HAP-1 (cell line): Measurements from ENCODE around the gene EPHX1.
"Not testable (repeated sequence)": the region's sequence is repeated elsewhere in the genome, so short reads cannot be mapped to it uniquely, and the experiment has no call there.

ENCODE experiments used
- DNase-seq, 2 experiments: peaks; one replicate each; pipeline ENCODE4 v3.0.0-alpha.2; 2016 to 2020; ENCODE audit warnings: low spot score in 2 of 2
- H3K27me3 ChIP-seq: fragments of 250-450 bp; sonication (Bioruptor Pico); 2 replicates; pipeline ENCODE4 v1.5.1; 2020; ENCODE audit warnings: low read depth, mild to moderate bottlenecking, moderate library complexity
- H3K36me3 ChIP-seq: fragments of 250-450 bp; sonication (Bioruptor Pico); replicated peaks from 2 replicates; pipeline ENCODE4 v1.5.1; 2020; ENCODE audit warnings: mild to moderate bottlenecking
- H3K4me1 ChIP-seq: fragments of 250-450 bp; sonication (Bioruptor Pico); 2 replicates; pipeline ENCODE4 v1.5.1; 2020; ENCODE audit warnings: mild to moderate bottlenecking
- H3K4me3 ChIP-seq: fragments of 250-450 bp; sonication (Bioruptor Pico); 2 replicates; pipeline ENCODE4 v1.5.1; 2020; ENCODE audit warnings: mild to moderate bottlenecking, moderate library complexity
- H3K9me3 ChIP-seq: fragments of 250-450 bp; sonication (Bioruptor Pico); 2 replicates; pipeline ENCODE4 v1.5.1; 2020; ENCODE audit warnings: mild to moderate bottlenecking, moderate library complexity
- in situ Hi-C: fragments of 300-500 bp; cut with MboI; formaldehyde crosslinking; loops from 3 replicates; pipeline ENCODE4 v1.14.3; 2020; ENCODE audit warnings: low sequenced_read_pairs, inconsistent platforms, mixed read lengths

Gene EPHX1

DNA sequence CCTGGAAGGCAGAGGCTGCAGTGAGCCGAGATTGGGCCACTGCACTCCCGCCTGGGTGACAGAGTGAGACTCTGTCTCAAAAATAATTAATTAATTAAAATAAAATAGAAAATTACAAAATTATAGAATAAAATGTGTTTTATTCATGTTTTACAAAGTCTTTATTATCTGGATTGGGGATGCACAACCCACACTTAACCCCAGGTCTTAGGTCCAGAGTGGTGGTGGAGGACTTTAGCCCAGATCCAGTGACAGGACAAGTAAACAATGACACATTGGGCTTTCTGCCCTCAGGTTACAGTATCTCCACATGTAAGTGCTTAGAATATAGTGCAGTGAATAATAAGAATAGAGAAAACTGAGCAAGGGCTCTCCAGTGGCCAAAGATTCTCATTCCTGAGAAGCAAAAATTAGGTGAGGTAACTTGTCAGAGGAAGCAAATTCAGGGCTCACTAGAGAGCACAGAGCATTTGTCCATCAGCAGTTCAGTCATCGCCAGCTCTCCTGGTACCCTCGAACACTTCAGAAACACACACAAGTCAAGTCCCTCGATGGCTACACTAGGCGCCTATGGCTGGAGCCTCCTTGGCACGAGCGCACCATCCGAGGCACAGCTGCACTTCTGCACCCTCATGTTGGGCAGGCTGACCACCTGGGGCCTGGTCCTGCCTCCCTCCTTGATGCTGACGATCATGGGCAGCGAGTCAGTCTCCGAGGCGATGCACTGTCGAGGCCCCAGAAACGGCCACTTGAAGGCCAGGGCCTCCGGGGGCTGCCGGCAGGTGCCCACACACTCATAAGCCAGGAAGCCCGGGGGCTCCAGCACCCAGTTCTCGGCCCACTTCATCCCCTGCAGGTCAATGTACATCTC is 76.5 kb downstream of the EPHX1 start:
- Histone ChIP-seq H3K36me3 (no peaks in the 10 kb centered on the region), H3K27me3 (no peaks in the 10 kb centered on the region), H3K4me3 (no peak overlapping the region), H3K4me1 (peaks cover 1% of the 10 kb centered on the region), H3K9me3 (no peaks in the 10 kb centered on the region)
- no peak for DNase-seq
- in situ Hi-C loops: no loop called here

DNA sequence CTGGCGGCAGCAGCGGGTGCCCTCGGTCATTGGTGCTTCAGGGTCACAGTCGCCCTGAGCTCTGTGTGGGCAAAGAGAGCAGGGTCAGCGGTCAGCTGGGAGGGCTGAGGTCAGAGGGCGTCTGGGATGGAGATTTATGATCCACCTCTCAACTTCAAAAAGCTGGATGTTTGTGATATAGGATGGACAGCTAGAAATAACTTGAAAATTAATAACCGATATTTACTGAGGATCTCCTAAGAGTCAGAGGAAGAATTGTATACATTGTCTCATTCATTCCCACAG is 77.0 kb downstream of the EPHX1 start:
- Histone ChIP-seq H3K4me3 (no peak overlapping the region), H3K36me3 (no peaks in the 10 kb centered on the region), H3K9me3 (no peaks in the 10 kb centered on the region), H3K4me1 (no peaks in the 10 kb centered on the region; the same call in 1 of the 2 replicates), H3K27me3 (no peaks in the 10 kb centered on the region)
- in situ Hi-C loops: no loop called here
- no peak for DNase-seq

DNA sequence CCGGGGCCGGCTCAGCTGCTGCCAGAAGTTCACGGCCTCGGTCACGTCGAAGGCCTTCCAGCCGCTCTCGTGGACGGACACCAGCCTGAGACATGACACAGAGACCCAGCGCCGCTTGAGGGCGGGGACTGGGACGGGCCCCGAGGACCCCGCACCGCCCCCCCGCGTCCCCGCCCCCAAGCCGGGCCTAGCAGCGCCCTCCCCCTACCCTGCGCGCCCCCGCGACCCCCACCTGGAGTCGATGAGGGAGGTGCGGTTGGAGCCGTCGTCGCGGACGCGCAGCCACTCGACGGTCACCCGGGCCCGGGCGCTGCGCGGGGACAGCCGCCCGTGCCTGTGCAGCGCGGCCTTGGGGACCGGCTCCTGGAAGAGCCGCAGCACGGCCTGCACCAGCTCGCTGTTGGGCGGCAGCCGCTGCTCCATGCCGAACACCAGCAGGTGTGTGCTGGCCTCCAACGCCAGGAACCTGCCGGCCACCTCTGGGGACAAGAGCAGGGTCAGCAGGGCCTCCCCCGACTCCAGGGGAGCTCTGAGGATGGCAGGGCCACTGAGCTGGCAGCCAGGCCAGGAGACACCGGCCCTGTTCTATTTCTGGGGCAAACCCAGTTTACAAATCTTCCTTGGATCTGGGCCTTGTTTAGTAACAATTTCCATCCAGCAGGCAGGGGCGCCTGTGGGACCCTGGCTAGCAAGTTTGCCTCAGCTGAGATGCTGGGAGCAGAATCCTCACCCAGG is 77.8 kb downstream of the EPHX1 start:
- in situ Hi-C loops, DNase-seq: not testable (repeated sequence)

DNA sequence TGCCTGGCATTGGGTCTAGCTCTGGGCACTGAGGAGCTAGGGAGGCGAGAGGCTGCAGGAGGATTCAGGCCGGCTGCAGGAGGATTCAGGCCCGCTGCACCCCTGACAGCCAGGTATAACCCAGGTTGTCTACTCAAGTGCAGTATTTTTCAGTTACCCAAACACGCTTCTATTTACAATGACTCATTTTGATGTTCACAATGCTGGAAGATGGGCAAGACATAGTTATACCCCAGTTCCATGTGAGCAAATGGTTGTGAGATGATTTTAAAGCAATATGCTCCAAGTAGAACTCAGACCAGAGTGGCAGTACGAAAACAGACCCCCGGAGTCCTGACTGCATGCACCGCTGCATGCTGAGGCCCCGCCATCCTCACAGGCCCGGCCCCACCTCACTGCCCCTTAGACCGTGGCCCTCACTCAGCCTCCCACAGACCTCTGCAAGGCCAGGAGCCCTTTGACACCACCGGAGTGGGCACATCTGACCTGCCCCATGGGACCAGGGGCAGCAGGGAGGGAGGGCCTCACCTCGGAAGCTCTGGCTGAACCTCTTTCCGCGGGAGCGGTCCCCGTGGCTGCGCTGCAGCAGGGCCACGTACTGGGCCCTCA is 78.5 kb downstream of the EPHX1 start:
- in situ Hi-C loops: no loop called here
- Histone ChIP-seq H3K9me3 (no peaks in the 10 kb centered on the region), H3K4me3 (no peak overlapping the region), H3K27me3 (no peaks in the 10 kb centered on the region), H3K4me1 (no peaks in the 10 kb centered on the region; the same call in 1 of the 2 replicates), H3K36me3 (no peaks in the 10 kb centered on the region)
- DNase-seq: no peak

More for the DNA sequence above, 77.8 kb downstream of the EPHX1 start:
- H3K27me3 ChIP-seq, H3K36me3 ChIP-seq, H3K9me3 ChIP-seq, H3K4me1 ChIP-seq, H3K4me3 ChIP-seq: not testable (repeated sequence)

DNA sequence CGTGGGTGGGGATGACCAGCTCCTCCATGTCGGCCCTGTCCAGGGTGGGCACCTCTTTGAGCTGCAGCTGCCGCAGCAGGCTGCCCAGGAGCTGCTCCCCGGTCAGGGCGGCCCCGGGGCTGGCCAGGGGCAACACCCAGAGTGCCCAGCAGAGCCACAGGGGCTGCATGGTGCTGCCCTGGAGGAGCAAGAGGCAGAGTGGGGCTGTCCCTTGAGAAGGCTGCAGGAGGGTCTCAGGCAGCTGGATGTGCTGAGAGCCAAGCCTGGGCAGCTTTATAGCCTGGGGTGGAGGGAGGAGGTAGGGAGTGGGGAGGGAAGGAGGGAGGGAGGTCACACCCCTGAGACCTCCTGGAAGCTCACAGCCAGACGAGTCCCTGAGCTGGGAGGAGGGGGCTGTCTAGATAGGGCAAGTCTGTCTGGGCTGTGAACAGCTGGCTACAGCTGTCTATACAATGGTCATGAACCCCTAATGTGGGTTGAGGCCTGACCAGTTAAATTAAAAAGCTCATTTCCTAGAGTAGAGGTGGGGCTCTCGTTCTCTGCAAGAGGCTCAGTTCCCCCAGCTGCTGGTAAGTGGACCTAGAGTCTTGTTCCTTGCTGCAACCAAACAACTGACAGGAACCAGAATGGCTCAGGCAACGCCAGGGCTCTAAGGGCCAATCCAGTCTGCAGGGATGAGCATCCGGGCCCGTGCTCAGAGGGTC is 79.1 kb downstream of the EPHX1 start, which contains the start of gene LEFTY1:
LEFTY1 (minus strand) TSS at position 249 of the 704 bp plus-strand sequence; CDS start at position 169, 80 bp downstream.
- no peaks in the 10 kb centered on the region for H3K27me3 ChIP-seq
- H3K9me3 ChIP-seq: no peaks in the 10 kb centered on the region
- no peak for DNase-seq
- H3K4me1 ChIP-seq: no peaks in the 10 kb centered on the region
- no peaks in the 10 kb centered on the region for H3K36me3 ChIP-seq
- no peak within 1 kb of the TSS for H3K4me3 ChIP-seq
- in situ Hi-C loops: no loop called here

DNA sequence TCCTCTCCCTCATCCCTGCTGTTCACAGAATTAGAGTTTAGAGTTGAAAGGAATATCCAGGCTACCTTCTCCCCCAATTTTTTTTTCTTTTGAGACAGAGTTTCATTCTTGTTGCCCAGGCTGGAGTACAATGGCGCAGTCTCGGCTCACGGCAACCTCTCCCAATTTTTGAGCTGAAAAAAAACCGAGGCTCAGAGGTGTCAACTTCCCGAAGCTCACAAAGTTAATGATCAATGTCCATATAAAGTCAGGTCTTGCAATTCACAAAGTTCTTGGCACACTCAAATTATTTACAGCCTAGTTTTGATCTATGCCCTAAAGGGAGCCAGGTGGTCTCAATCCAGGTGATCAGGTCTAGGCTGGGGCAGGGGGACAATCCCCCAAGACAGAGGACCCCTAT is 79.8 kb downstream of the EPHX1 start:
- Histone ChIP-seq H3K4me1 (no peaks in the 10 kb centered on the region), H3K9me3 (no peaks in the 10 kb centered on the region), H3K4me3 (no peak overlapping the region), H3K36me3 (no peaks in the 10 kb centered on the region), H3K27me3 (no peaks in the 10 kb centered on the region)
- no peak for DNase-seq
- in situ Hi-C loops: no loop called here

DNA sequence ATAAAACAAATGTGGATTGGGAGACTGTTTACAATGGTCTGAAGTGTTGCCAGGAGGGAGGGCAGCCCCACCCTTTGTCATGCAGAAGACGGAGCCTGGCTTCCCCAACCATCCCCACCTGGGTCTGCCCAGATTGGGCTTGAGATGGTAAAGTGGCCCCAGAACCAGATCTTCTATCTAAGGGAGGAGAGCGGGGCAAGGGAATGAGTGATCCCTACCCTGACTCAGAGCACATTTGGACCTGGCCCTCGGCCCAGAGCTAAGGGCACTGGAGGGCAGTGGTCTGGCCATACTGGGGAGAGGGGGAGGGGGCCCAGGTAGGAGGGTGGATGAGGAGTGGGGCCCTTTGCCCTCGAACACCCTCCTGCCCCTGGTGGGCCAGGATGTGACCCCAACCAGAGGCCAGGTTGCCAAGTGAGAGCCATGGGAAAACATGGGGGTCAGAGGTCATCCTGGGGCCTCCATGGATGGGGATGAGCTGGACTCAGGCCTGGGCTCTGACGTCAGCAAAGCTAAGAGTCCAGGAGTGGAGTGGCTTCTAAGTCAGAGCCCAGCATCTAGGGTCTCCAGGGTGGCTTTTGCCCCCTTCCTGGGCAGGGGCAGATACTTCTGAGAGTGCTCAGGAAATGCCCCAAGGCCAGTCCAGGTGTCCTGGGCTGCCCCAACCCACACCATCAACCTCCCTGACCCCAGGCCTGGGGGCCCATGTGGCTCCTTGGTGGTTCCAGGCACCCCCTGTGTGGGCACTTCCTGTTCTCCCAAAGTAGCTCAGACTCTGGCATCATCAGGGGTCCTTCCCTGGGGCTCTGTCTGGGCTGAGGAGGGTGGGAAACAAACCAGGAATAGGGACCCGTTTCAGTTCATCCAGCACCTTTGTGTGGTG is 80.7 kb downstream of the EPHX1 start:
- H3K4me1 ChIP-seq: no peaks in the 10 kb centered on the region
- H3K9me3 ChIP-seq: no peaks in the 10 kb centered on the region
- in situ Hi-C loops: no loop called here
- no peak overlapping the region for H3K4me3 ChIP-seq
- H3K36me3 ChIP-seq: no peaks in the 10 kb centered on the region
- no peak for DNase-seq
- no peaks in the 10 kb centered on the region for H3K27me3 ChIP-seq

DNA sequence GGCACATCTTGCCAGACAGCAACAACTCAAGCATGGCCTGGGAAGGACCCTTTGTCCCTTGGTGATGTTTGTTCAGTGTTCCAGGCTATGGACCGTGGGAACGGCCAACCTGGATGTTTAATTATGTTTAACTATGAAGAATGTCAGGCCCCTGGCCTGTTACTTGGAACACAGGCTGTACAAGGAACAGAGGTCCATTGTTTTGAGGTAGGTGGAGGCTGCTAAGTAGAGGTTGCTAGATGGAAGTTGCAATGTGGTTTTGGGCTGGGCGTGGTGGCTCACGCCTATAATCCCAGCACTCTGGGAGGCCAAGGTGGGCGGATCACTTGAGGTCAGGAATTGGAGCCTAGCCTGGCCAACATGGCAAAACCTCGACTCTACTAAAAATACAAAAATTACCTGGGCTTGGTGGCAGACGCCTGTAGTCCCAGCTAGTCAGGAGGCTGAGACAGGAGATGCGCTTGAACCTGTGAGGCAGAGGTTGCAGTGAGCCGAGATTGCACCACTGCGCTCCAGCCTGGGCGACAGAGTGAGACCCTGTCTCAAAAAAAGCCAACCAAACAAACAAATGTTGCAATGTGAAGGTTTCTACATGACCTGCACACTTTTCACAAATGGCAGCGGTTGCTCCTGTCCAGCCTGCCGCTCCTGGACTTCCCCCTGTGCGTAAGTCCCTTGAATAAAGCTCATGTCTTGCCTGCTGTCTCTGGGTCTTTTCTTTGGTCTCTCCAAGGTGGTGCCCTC is 81.5 kb downstream of the EPHX1 start:
- Histone ChIP-seq H3K27me3 (no peaks in the 10 kb centered on the region), H3K9me3 (no peaks in the 10 kb centered on the region), H3K4me3 (no peak overlapping the region), H3K36me3 (no peaks in the 10 kb centered on the region), H3K4me1 (no peaks in the 10 kb centered on the region)
- in situ Hi-C loops: no loop called here
- DNase-seq: no peak

DNA sequence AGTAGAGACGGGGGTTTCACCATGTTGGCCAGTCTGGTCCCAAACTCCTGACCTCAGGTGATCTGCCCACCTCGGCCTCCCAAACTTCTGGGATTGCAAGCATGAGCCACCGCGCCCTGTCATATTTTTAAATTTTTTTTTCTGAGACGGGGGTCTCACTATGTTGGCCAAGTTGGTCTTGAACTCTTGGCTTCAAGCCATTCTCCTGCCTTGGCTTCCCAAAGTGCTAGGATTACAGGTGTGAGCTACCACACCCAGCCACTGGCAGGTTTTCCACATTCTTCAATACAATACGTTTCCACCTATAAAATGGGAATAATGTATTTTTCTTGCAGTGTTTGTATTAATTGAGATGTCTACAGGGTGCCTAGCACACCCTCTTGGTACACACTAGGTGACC is 82.4 kb downstream of the EPHX1 start:
- Histone ChIP-seq H3K4me1 (no peaks in the 10 kb centered on the region), H3K9me3 (no peaks in the 10 kb centered on the region), H3K36me3 (no peaks in the 10 kb centered on the region), H3K4me3 (no peak overlapping the region), H3K27me3 (no peaks in the 10 kb centered on the region)
- DNase-seq: no peak
- in situ Hi-C loops: no loop called here
